ENCODE data around the gene TTC39B.

Gene TTC39B

DNA sequence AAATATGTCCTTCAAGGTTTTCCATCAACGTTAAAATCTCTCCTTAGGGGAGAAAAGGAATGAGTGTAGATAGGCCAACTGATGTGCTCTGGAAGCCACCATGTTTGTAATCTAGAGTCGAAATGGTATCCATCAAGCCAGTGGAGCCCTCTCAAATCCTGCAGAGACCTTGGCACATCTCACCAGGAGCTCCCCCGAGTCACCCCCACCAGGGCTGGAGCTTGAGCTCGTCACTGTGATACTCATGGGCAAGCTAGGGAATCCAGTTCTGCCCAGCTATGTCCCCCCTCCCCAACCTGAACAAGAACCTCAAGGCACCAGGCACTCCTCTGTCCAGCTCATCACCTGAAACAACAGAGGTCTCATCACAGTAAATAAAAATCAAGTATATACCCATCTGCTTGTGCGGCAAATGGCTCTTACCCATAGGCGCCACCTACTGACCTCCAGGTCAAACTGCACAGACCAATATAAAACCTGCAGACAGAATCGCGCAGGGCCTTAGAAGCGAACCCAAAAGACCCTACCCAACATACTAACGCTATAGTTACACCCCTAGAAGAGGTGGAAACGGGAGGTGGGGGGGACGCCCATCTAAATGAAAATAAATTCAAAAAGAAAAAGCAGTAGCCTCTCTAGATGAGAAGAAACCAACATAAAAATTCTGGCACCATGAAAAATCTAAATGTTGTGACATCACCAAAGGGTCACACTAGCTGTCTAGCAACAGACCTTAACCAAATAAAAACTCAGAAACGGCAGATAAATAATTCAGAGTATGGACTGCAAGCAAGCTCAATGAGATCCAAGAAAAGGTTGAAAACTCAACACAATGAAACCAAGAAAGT is 75.0 kb downstream of the TTC39B start:
- in situ Hi-C loops (cut with MboI; ENCODE audit: low sequenced_read_pairs) = no loop called here

- in situ Hi-C loops (cut with MboI; ENCODE audit: low sequenced_read_pairs) = no loop called here
These were observed 77.6 kb downstream of the TTC39B start for GRCh38 chr9:15229409-15229808.

GRCh38 chr9:15227491-15227890 is 79.5 kb downstream of the TTC39B start:
- in situ Hi-C loops (cut with MboI; ENCODE audit: low sequenced_read_pairs) = no loop called here

- in situ Hi-C loops (cut with MboI; ENCODE audit: low sequenced_read_pairs) = no loop called here
These were observed 81.4 kb downstream of the TTC39B start for GRCh38 chr9:15225564-15226126.

DNA sequence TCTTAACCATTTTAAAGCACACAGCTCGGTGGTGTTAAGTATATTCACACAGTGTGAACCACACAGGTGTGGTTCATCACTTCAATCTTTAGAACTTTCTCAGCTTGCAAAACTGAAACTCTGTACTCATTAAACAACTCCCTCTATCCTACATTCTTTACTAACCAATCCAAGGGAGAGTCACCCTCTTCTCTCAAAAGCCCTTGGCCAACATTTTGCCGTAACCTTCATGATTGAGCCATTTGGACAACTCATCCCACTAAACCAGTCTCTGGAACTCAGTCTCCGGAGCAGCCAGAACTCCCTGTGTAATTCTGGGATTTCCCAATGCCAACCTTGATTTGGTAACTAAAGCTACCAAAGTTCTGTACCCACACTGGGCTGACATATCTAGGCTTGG is 84.7 kb downstream of the TTC39B start:
- in situ Hi-C loops (cut with MboI; ENCODE audit: low sequenced_read_pairs) = loop anchor here (25.0 kb wide), 2 partner anchors 90 to 390 kb away; partner anchors contain the start of gene TTC39B

DNA sequence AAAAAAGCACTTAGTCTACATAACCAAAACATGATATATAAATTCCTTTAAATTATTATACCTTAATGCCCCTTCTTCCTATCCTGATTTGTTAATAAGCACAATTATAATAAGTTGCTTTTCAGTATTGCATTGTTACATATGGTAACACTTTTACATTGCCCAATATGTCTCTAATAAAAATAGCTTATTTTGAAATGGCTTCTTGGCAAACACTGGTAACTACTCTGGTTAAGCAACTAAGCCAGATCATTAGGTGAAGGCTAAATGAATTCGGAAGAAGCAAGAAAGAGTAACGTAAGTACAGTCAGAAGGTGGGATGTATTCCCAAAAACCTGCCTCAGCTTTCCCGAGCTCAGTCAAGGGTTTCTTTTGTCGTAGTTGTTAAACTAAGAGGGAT is 85.3 kb downstream of the TTC39B start:
- in situ Hi-C loops (cut with MboI; ENCODE audit: low sequenced_read_pairs) = loop anchor here (25.0 kb wide), 2 partner anchors 91 to 391 kb away; partner anchors contain the start of gene TTC39B

DNA sequence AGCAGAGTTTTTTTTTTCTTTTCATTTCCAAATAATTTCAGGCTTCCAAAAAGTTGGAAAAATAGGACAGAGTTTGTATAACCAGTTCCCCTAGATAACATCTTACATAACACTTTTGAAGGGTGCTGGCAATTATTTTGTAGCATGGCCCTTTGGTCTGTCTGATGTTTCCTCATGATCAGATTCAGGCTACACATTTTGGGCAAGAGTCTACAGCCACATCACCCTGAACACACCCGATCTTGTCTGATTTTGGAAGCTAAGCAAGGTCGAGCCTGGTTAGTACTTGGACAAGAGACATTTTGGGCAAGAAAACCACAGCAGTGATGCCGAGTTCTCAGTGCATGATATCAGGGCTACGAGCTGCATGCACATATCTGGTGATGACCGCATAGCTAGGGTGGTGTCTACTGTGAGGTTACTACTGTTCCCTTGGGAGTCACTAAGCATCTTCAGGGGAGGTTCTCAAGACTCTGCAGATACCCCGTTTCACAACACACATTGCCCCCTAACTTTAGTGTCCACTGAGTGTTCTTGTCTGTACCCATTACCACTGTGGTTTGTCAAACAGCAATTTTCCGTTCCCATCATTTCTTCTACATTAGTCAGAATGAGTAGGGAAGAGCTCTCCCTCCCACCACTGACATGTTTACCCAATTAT is 86.2 kb downstream of the TTC39B start:
- in situ Hi-C loops (cut with MboI; ENCODE audit: low sequenced_read_pairs) = loop anchor here (25.0 kb wide), 2 partner anchors 92 to 392 kb away; partner anchors contain the start of gene TTC39B

- in situ Hi-C loops (cut with MboI; ENCODE audit: low sequenced_read_pairs) = loop anchor here (25.0 kb wide), 2 partner anchors 93 to 393 kb away; partner anchors contain the start of gene TTC39B
These were observed 87.5 kb downstream of the TTC39B start for GRCh38 chr9:15219546-15219945.

GRCh38 chr9:15218994-15219393 is 88.0 kb downstream of the TTC39B start:
- in situ Hi-C loops (cut with MboI; ENCODE audit: low sequenced_read_pairs) = loop anchor here (25.0 kb wide), 2 partner anchors 93 to 393 kb away; partner anchors contain the start of gene TTC39B

GRCh38 chr9:15213249-15213648 is 93.8 kb downstream of the TTC39B start:
- in situ Hi-C loops (cut with MboI; ENCODE audit: low sequenced_read_pairs) = loop anchor here (25.0 kb wide), 2 partner anchors 99 to 399 kb away; partner anchors contain the start of gene TTC39B

DNA sequence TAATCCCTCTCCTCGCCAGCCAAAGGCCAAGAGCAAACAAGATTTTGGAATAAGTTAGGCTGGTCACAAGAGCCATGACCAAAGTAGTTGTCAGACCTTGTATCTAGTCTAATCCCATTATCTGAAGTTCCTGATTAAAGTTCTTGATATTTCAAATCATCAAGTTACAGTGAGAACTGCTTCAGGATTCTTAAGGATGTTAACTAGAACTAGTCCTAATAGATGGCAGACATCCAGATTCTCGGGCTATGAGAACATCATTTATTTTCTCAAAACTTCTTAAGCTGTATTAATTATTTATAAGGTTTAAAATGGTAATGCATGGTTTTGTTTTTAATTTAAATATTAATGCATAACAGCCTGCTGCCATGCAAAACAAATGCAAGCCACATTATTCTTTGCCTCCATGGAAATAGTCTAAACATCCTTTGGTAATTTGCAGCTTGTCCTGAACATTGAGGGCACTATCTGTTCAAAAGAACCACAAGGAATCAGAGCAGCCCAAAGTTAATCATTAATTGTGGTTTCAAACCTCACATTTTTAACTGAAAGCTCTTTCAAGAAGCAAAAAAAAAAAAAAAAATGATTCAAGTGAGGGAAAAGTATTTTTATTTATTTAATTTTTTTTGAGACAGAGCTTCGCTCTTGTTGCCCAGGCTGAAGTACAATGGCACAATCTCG is 95.1 kb downstream of the TTC39B start:
- in situ Hi-C loops (cut with MboI; ENCODE audit: low sequenced_read_pairs) = loop anchor here (25.0 kb wide), 2 partner anchors 100 to 400 kb away; partner anchors contain the start of gene TTC39B

DNA sequence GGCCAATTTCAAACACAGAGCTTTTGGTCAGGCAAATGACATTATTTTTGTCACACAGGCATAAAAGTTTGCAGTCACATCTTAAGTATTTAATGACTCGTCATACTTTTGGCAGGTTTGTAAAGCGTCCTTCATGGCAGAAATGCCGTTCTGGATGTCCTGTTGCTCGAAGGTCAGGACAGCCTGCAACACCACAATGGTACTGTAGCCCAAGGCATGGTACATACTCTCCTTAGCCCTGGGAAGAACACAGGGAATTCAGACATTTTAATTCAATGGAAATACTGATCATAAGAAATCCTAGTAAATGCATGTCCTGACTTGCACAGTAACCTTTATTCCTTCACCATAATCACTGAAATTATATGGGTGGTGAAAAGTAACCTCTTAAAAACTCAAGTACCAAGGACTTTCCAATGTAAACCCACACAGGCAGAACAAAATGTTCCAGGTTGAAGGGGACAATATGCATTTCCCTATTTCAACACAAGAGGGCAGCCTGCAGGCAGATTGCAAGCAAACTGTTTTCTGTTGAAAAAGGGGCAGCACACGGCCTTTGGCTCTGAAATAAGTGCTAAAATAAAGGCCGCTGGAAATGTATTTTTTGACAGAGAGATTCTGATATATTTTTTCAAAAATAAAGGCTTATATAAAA is 95.7 kb downstream of the TTC39B start:
- in situ Hi-C loops (cut with MboI; ENCODE audit: low sequenced_read_pairs) = loop anchor here (25.0 kb wide), 2 partner anchors 101 to 401 kb away; partner anchors contain the start of gene TTC39B

DNA sequence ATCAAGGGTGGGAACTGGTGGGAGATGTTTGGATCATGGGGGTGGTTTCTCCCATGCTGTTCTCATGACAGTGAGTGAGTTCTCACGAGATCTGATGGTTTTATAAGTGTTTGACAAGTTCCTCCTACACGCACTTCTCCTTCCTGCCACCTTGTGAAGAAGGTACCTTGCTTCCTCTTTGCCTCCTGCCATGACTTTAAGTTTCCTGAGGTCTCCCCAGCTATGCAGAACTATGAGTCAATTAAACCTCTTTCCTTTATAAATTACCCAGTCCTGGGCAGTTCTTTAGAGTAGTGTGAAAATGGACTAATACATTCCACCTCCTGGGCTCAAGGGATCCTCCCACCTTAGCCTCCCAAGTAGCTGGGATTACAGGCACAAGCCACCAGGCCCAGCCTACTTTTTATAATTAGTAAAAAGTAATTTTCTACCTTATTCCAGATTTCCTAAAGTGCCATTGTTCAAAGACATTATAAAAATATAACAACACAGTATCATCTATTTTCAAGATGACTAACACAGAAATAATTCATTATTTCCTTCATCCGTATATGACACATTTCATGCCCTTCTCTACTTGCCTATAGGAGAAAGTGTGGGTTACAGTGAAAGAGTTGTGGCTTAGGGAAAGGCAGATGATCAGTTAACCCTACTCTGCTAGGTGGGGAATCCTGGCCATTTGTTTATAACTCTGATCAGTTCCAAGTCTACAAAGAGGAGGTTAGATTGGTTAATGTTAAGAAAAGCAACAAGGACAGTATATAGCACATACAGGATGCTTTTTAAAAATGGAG is 99.9 kb downstream of the TTC39B start:
- in situ Hi-C loops (cut with MboI; ENCODE audit: low sequenced_read_pairs) = loop anchor here (25.0 kb wide), 2 partner anchors 105 to 405 kb away; partner anchors contain the start of gene TTC39B

- in situ Hi-C loops (cut with MboI; ENCODE audit: low sequenced_read_pairs) = loop anchor here (25.0 kb wide), 2 partner anchors 106 to 406 kb away; partner anchors contain the start of gene TTC39B
These were observed 101.2 kb downstream of the TTC39B start for GRCh38 chr9:15205632-15206420.

GRCh38 chr9:15203581-15203980 is 103.4 kb downstream of the TTC39B start:
- in situ Hi-C loops (cut with MboI; ENCODE audit: low sequenced_read_pairs) = loop anchor here (25.0 kb wide), 2 partner anchors 109 to 409 kb away; partner anchors contain the start of gene TTC39B

DNA sequence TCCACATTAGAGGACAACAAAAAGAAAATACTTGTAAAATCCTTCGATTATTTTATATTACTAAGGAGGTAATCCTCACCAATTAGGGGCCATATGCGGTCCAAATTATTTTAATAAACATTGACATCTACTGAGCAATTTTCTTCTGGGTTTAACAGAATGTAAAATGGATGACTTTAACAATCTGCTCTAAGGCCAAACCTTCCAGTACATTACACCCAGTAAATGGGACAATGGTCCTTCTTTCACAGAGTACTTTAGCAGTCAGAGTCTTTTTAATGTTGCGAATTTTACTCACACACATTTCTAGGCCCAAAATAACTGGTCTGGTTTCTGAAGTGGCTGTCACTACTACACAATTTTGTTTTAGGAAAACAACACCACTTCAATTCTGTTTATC is 106.9 kb downstream of the TTC39B start:
- in situ Hi-C loops (cut with MboI; ENCODE audit: low sequenced_read_pairs) = loop anchor here (25.0 kb wide), 2 partner anchors 112 to 412 kb away; partner anchors contain the start of gene TTC39B

DNA sequence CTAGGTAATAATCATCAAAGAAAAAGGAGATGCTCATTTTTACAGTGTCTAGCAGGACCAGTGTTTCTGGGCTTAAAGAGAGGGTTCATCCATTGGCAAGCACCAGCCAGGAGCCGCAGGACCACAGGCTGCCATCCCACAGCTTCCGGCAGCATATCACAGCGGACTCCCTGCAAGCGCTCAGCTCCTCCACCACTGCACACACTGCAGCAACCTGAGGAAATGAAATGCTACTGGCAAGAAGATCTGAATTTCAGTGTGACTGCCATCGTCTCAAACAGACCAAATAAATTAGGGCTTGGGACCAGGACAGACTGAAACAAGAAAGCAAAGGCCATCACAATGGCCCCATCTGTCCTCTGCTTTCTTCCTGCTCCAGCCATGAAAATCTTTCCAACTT is 114.2 kb downstream of the TTC39B start:
- in situ Hi-C loops (cut with MboI; ENCODE audit: low sequenced_read_pairs) = no loop called here

DNA sequence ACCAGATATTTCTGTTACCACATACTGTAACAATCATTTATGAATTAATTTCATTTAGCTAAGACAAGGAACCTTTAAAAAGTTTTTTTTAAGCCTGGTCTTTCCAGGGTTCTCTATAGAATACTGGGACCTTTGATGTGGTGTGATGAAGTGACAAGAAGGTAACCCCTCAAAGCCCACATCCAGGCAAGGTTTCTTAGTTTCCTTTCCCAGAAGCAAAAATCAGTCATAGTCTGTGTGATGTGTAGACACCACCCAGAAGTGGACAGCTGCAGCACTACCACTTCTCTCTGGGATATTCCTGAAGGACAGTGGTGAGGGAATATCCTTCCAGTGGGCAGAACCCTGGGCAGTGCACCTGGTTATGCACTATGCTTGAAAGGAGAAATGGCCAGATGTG is 115.6 kb downstream of the TTC39B start:
- in situ Hi-C loops (cut with MboI; ENCODE audit: low sequenced_read_pairs) = no loop called here

Measured in HL-60/S4 (cell line).